GM21360 (cell line): ENCODE results near the gene NPHP1.
"Not testable (repeated sequence)": the region's sequence is repeated elsewhere in the genome, so short reads cannot be mapped to it uniquely, and the experiment has no call there.

Experiments
- ATAC-seq: cut with Tn5 transposase; IDR thresholded peaks from one replicate; pipeline ENCODE4 v1.9.1; 2021; ENCODE audit warnings: mild to moderate bottlenecking, moderate library complexity; ENCODE audit not compliant: unreplicated experiment

NPHP1 gene

GRCh38 chr2:110105183-110105582, 99.6 kb downstream of the NPHP1 start:
- no peak for ATAC-seq

GRCh38 chr2:110104025-110104771, 100.6 kb downstream of the NPHP1 start:
- ATAC-seq: no peak

DNA sequence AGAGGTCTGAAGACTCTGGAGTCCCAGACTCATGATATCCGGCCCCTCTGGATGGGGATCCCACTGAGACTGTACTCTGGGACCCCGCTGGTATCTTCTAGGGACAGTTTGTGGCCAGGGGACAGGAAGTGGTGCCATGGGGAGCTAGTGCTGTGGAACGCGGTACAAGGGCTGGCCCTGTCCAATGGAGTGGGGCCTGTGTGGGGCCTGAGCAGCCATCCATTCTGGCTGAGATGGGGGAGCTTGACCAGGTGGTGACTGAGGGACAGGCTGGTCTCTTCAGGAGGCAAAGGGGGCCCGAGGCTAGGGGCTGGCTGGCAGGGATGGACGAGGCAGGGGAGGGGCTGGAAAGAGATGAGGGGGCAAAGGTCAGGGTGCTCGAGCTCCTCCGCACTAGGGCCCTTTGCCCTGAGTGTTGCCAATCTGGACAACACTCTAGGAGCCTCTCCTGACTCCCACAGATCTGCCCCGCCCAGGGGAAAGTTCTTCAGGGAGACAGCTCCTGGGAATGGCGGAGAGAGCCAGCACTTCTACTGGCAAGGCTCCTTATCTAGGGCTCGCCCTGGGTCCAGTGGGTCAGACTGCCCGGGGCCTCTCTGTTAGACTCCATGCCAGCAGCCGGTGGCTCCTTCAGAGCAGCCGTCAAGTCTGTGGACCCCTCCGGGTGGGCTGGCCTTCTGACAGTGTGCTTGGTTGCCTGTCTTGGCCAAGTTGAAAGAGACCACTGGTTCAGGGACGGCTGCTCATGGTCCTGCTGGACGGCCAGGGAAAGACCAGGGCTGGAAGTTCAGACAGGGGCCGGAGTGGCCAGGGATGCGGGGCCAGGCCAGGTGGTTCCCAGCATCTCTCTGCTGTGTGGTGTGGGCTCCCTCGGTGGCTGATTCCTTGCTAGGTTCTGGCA, 101.5 kb downstream of the NPHP1 start:
- no peak for ATAC-seq

GRCh38 chr2:110101901-110102803, 102.7 kb downstream of the NPHP1 start:
- no peak for ATAC-seq

GRCh38 chr2:110101280-110101844, 103.5 kb downstream of the NPHP1 start:
- no peak for ATAC-seq

- not testable (repeated sequence) for ATAC-seq
These were observed 103.9 kb downstream of the NPHP1 start for GRCh38 chr2:110100880-110101279.

- no peak for ATAC-seq
These were observed 104.3 kb downstream of the NPHP1 start for GRCh38 chr2:110100480-110100879.

DNA sequence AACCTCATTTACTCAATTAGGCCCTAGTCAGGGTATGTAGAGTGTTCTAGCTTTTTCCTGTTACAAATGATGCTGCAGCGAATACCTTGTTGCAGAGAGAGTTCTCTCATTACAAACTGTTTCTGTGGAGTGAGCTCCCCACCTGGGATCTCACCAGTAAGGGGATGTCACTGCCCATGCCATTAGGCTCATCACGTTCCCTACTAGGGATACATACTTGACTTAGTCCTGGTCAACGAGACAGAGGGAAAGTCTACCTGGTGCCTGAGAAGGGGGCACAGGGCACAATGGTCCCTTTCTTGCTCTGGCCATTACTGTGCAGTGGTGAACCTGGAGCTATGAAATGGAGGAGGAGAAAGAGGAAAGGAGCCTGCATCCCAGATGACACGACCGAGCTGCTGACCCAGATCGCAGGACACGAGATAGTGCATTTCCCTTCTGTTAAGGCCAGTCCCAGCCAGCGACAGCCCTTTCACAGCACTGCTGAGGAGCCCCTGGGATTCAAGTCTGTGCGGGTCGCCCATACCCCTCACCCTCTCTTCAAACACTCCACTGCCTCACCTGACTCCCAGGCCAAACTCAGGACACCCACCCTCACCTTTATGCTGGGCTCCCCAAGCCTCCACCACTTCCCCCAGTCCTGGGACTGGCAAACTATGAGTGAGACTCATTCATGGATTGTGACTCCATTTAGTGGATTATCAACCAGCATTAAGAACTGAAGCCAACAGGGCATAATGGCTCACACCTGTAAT, 105.2 kb downstream of the NPHP1 start:
- no peak for ATAC-seq

- no peak for ATAC-seq
These were observed 105.8 kb downstream of the NPHP1 start for GRCh38 chr2:110099038-110099425.

GRCh38 chr2:110097506-110098220, 107.2 kb downstream of the NPHP1 start:
- ATAC-seq: no peak

GRCh38 chr2:110095994-110096633, 108.7 kb downstream of the NPHP1 start:
- no peak for ATAC-seq

GRCh38 chr2:110094884-110095534, 109.8 kb downstream of the NPHP1 start:
- not testable (repeated sequence) for ATAC-seq

- not testable (repeated sequence) for ATAC-seq
These were observed 110.9 kb downstream of the NPHP1 start for GRCh38 chr2:110093924-110094323.

DNA sequence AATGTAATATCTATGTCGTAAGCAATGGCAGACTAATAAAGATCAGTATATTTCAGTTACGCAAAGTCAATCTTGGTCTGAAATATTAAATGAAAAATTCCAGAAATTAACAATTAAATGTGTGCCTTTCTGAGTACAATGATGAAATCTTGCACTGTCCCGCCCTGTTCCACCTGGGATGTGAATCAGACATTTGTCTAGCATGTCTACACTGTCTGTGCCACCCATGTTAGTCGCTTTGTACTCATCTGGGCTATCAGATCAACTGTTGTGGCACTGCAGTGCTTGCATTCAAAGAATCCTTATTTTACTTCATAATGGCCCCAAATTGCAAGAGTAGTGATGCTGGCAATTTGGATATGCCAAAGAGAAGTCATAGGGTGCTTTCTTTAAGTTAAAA, 114.6 kb downstream of the NPHP1 start:
- ATAC-seq: not testable (repeated sequence)

DNA sequence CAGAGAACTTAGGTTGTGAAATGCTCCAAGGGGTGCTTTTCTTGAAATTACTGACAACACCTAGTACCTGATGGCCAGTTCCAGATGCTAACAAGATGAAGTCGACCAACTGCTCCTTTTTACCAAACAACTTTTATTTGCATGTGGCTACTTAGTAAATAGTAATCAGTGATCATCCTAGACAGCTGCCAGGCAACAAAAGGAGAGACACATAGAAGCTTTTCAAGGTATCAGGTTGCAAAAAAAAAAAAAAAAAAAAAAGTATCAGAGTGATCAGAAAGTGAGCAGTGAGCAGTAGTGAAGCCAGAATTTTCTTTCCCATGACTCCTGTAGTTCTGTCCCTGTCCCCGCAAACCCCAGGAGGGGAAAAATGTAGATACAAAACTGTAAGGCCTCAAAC, 121.1 kb downstream of the NPHP1 start:
- ATAC-seq: not testable (repeated sequence)

DNA sequence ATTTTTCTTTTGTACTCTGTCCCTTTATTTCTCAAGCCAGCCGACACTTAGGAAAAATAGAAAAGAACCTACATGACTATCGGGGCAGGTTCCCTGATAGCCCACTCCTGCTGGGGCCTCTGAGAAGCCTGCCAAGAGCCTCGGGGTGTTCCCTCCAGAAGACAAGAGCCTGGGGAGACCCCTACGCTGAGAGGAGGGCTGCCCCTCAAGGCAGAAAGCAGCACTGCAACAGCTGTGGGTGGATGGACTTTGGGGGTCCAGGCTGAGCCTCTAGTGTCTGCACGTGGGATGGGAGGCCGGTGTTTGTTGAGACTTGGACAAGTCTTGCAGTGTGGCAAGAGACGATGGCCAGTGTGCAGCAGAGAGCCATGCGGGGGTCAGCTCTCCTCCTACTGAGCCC, 121.7 kb downstream of the NPHP1 start:
- ATAC-seq: not testable (repeated sequence)

- ATAC-seq: not testable (repeated sequence)
These were observed 126.7 kb downstream of the NPHP1 start for GRCh38 chr2:110078104-110078503.

GRCh38 chr2:110075896-110076295, 128.9 kb downstream of the NPHP1 start:
- not testable (repeated sequence) for ATAC-seq
